DND-41 (cell line): ENCODE data around the gene CYP21A2.

Experiments used
- ATAC-seq: fragments of 200-7000 bp; cut with Tn5 transposase; 3 replicates; pipeline ENCODE4 v1.9.1; 2021; ENCODE audit warnings: low read depth; ENCODE audit not compliant: insufficient read depth
- DNase-seq: peaks from one replicate; pipeline ENCODE4 v3.0.0-alpha.2; 2020
- H2AFZ ChIP-seq: 2 replicates; pipeline ENCODE4 v1.6.0; 2012; ENCODE audit warnings: low read depth, low read length
- H3K27ac ChIP-seq: 2 replicates; pipeline ENCODE4 v1.5.1; 2012; ENCODE audit warnings: low read length, inconsistent platforms
- H3K27me3 ChIP-seq: fragments of 200-600 bp; sonication (generic); 2 replicates; pipeline ENCODE4 v1.6.0; 2012; ENCODE audit warnings: low read length, mild to moderate bottlenecking, inconsistent platforms; ENCODE audit not compliant: insufficient read depth, poor library complexity
- H3K36me3 ChIP-seq: 2 replicates; pipeline ENCODE4 v1.5.1; 2012; ENCODE audit warnings: low read length, inconsistent platforms; ENCODE audit not compliant: insufficient read depth
- H3K4me1 ChIP-seq: 2 replicates; pipeline ENCODE4 v1.5.1; 2012; ENCODE audit warnings: mild to moderate bottlenecking, low read length; ENCODE audit not compliant: insufficient read depth
- H3K4me2 ChIP-seq: 2 replicates; pipeline ENCODE4 v1.6.0; 2012; ENCODE audit warnings: mild to moderate bottlenecking, moderate library complexity, low read length, inconsistent platforms; ENCODE audit not compliant: insufficient read depth
- H3K4me3 ChIP-seq, 2 experiments: fragments of 200-600 bp in 1 of 2; shearing (Covaris generic) in 1 of 2; 2 replicates each; pipeline ENCODE4 v1.5.1; 2012 to 2016; ENCODE audit warnings: inconsistent platforms in 2 of 2, low read length in 2 of 2, mild to moderate bottlenecking in 2 of 2, low read depth in 1 of 2, moderate library complexity in 1 of 2
- H3K79me2 ChIP-seq: 2 replicates; pipeline ENCODE4 v1.6.0; 2012; ENCODE audit warnings: low read length, inconsistent platforms; ENCODE audit not compliant: insufficient read depth
- H3K9ac ChIP-seq: 2 replicates; pipeline ENCODE4 v1.6.0; 2012; ENCODE audit warnings: low read depth, mild to moderate bottlenecking, inconsistent platforms, low read length, moderate library complexity
- H3K9me3 ChIP-seq: 2 replicates; pipeline ENCODE4 v1.5.1; 2012; ENCODE audit warnings: low read length, moderate library complexity, mild to moderate bottlenecking, inconsistent platforms; ENCODE audit not compliant: insufficient read depth, severe bottlenecking
- H4K20me1 ChIP-seq: 2 replicates; pipeline ENCODE4 v1.6.0; 2012; ENCODE audit warnings: low read length; ENCODE audit not compliant: insufficient read depth
- CTCF ChIP-seq: IDR thresholded peaks from 2 replicates; pipeline ENCODE4 v1.5.1; 2012; ENCODE audit warnings: borderline replicate concordance, low read length, moderate library complexity, mild to moderate bottlenecking; ENCODE audit not compliant: poor library complexity, severe bottlenecking; ENCODE audit errors: extremely low read depth
- EZH2 ChIP-seq: IDR thresholded peaks from 3 replicates; pipeline ENCODE4 v1.6.1; 2012; ENCODE audit warnings: borderline replicate concordance, low read depth, mild to moderate bottlenecking, moderate library complexity, low read length, inconsistent platforms; ENCODE audit not compliant: severe bottlenecking

The CYP21A2 gene

GRCh38 chr6:32082478-32082877, 44.3 kb downstream of the CYP21A2 start:
- peaks cover 17% of the 10 kb centered on the region for H3K27me3 ChIP-seq

GRCh38 chr6:32082935-32083334, 44.7 kb downstream of the CYP21A2 start:
- H3K4me2 ChIP-seq, result no peak overlapping the region
- no peaks in the 10 kb centered on the region for H3K9me3 ChIP-seq
- H3K4me3 ChIP-seq, result no peak overlapping the region
- no peak overlapping the region for H3K9ac ChIP-seq
- no peak overlapping the region for H2AFZ ChIP-seq
- no peak overlapping the region for H3K27ac ChIP-seq
- no peaks in the 10 kb centered on the region for H4K20me1 ChIP-seq
- peaks cover 17% of the 10 kb centered on the region for H3K27me3 ChIP-seq
- no peaks in the 10 kb centered on the region for H3K4me1 ChIP-seq
- DNase-seq (no peak), ATAC-seq (no peak)
- H3K79me2 ChIP-seq, result no peaks in the 10 kb centered on the region
- no peaks in the 10 kb centered on the region for H3K36me3 ChIP-seq
- TF ChIP-seq CTCF, result no peak
- TF ChIP-seq EZH2, result no peak

More at GRCh38 chr6:32082478-32082877, 44.3 kb downstream of the CYP21A2 start:
- Histone ChIP-seq H3K4me3 (no peak overlapping the region), H2AFZ (no peak overlapping the region), H3K27ac (no peak overlapping the region), H4K20me1 (no peaks in the 10 kb centered on the region), H3K9ac (no peak overlapping the region), H3K4me1 (no peaks in the 10 kb centered on the region), H3K9me3 (no peaks in the 10 kb centered on the region), H3K79me2 (no peaks in the 10 kb centered on the region), H3K4me2 (no peak overlapping the region), H3K36me3 (no peaks in the 10 kb centered on the region)
- no peak for TF ChIP-seq EZH2
- no peak for TF ChIP-seq CTCF
- DNase-seq (no peak), ATAC-seq (no peak)

- H3K27ac ChIP-seq, result no peak overlapping the region
- H3K27me3 ChIP-seq, result peaks cover 20% of the 10 kb centered on the region
- ATAC-seq (no peak), DNase-seq (no peak)
- H3K36me3 ChIP-seq, result no peaks in the 10 kb centered on the region
- H3K9me3 ChIP-seq, result no peaks in the 10 kb centered on the region
- no peaks in the 10 kb centered on the region for H4K20me1 ChIP-seq
- no peak for TF ChIP-seq EZH2
- no peak for TF ChIP-seq CTCF
- no peak overlapping the region for H3K9ac ChIP-seq
- no peaks in the 10 kb centered on the region for H3K4me1 ChIP-seq
- H3K4me3 ChIP-seq, result no peak overlapping the region
- H2AFZ ChIP-seq, result no peak overlapping the region
- no peak overlapping the region for H3K4me2 ChIP-seq
- H3K79me2 ChIP-seq, result no peaks in the 10 kb centered on the region
Observed at GRCh38 chr6:32083812-32084768, 45.9 kb downstream of the CYP21A2 start.
